Measurements from ENCODE around the gene ZNF358. TPM values are rescaled to one million over a fixed set of nuclear protein-coding genes. Genes with fewer than 3 reads are reported as not detected.
A peak's percentile ranks its signal among the peaks of the same experiment; 100 is the strongest.

ZNF358 gene
- 24.2 TPM for total RNA-seq

DNA sequence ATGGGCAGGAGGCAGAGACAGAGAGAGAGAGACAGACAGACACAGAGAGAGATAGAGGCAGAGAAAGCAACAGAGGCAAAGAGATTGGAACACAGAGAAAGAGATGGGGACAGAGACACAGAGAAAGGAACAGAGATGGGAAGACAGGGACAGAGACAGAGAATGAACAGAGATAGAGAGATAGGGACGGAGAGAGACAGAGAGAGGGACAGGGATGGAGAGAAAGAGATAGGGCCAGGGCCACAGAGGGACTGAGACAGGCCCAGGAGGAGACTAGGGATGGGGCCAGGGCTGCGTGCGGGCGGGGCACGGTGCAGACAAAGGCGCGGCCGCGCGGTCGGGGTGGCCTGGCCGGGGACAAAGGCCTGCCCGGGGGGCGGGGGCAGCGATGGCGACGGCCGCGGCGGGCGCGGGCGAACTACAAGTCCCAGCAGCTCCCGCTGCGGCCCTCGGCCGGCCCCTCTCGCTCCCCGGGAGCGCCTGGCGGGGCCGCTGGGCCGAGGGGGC is at the start of gene ZNF358:
Gene ZNF358, plus strand, starts transcription at position 459 of the 507 bp plus-strand sequence. CDS start 3,140 bp downstream, outside the sequence.
- peak; percentile 90 for DNase-seq

GRCh38 chr19:7467009-7467989 is 48.6 kb upstream of the ZNF358 start:
- no peak for DNase-seq

GRCh38 chr19:7468840-7469239 is 47.1 kb upstream of the ZNF358 start:
- no peak for DNase-seq

DNA sequence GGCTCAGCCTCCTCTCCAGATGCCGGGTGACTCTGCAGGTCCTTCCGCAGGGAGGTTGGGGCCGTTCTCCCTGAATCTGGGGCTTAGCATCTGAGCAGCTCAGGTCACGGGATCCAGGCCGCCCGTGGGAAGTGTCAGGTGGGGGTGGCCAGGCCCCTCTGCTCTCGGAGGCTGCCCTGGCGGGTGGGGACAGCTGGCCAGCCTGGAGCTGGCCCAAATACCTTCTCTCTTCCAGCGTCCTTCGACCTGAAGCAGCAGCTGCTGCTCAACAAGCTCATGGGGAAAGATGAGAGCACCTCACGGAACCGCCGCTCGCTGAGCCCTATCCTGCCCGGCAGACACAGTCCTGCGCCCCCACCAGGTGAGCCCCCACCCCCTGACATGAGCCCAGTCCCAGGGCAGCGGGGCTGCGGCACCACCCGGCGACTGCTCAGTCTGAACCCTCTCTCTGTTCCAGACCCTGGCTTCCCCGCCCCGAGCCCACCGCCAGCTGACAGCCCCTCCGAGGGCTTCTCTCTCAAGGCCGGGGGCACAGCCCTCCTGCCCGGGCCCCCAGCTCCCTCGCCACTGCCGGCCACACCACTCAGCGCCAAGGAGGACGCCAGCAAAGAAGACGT is 46.1 kb upstream of the ZNF358 start:
- peak; percentile 15 for DNase-seq

DNA sequence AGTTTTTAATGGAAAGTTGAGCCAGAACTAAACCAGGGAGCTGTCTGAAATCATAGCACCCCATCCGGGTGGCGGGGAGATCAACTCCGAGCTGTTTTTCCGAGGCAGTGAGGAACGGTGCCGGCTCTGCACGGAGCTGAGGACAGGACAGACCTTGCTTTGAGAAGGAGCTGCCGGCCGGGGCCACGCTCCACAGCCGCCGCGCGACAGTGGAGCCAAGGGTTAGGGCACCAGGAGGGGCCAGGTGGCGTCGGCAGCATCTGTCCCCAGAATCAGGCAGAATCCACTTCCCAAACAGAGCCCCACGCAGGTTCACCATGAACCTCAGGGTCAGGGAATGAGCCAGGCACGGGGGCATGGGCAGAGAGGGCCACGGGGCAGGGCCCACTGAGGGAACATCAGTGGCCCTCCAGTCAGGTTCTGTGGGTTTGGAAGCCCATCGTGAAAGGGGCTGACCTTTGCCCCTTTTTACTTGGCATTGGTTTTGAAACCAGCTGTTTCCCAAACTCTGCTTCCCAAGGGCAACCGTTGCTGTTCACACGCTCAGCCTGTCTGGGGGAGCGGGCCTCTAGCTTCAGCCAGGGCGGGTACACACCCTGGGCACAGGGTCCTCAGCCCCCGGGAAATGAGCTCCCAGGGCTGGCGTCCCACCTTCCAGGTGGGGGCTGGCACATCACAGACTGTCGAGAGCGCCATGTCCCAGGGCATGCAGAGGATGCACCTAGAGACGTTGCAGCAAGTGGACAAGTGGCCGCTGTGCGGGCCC is 45.2 kb upstream of the ZNF358 start:
- no peak for DNase-seq

GRCh38 chr19:7471696-7472615 is 43.9 kb upstream of the ZNF358 start:
- no peak for DNase-seq

DNA sequence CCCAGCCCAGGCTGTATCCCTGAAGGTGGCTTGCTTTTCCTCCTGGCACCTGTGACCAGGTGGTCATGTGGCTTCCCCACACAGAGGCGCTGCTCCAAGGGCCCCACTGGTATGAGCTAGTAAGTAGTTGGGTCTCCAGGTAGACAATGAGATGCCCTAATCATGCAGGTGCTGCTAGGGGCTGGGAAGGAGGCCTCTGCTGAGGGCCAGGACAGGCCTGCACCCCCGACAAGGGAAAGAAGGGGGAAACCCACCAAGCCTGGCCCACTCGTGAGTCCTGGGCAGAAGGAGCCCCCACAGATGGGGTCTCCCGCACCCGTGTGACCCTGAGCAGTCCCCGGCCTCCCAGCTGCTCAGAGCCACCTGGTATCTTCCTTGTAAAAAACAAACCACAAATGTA is 40.2 kb upstream of the ZNF358 start:
- no peak for DNase-seq

- DNase-seq, result no peak
These were observed 39.7 kb upstream of the ZNF358 start for GRCh38 chr19:7476241-7476640.

GRCh38 chr19:7476777-7477494 is 39.0 kb upstream of the ZNF358 start:
- DNase-seq, result no peak

- DNase-seq, result no peak
These were observed 38.1 kb upstream of the ZNF358 start for GRCh38 chr19:7477758-7478157.

GRCh38 chr19:7478173-7478842 is 37.6 kb upstream of the ZNF358 start:
- DNase-seq, result no peak

GRCh38 chr19:7478843-7479227 is 37.1 kb upstream of the ZNF358 start:
- no peak for DNase-seq

DNA sequence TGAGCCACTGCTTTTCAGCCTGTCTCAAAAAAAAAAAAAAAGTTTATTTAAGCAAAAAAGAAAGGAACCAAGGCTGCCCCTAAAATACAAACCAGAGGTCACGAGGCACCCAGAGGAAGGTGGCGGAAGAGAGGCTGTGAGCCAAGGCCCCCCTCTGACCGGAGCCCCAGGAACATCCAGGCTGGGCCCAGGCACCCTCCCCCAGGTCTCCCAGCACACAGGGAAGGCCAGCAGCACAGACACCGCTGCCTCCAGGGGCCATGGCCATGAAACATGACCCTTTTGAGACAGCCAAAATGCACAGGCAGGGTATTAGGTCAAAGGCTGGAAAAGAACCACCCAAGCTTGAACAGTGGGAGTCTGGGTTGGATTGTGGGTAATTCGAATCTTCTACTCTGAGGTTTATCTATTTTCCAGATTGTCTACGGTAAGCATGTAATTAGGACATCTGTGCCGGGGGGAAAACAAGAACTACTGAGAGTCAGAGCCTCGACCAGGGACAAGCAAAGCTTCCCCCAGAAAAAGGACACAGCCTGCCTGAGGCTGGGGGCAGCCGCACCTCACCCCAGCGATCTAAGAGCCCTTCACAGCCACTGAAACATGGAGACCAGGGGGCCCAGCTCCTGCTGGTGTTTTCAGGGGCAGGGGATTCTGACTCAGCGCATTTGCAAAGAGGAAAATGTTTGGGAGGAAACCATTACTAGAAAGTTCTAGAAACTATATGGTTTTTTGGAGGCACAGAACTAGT is 35.5 kb upstream of the ZNF358 start:
- DNase-seq, result no peak

DNA sequence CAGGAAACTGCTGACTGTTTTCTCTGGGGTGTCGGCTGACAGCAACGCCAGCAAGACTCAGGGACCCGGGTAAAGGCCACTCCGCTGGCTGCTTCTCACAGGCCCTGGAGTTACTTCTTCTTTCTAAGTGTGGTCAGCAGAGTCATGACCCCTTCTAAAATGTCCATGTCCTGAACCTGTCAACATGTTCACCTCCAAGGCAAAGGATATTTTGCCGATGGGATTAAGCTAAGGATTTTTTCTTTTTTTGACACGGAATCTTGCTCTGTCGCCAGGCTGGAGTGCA is 35.0 kb upstream of the ZNF358 start:
- DNase-seq, result no peak

GRCh38 chr19:7482584-7483439 is 33.1 kb upstream of the ZNF358 start:
- DNase-seq, result peak; percentile 56

DNA sequence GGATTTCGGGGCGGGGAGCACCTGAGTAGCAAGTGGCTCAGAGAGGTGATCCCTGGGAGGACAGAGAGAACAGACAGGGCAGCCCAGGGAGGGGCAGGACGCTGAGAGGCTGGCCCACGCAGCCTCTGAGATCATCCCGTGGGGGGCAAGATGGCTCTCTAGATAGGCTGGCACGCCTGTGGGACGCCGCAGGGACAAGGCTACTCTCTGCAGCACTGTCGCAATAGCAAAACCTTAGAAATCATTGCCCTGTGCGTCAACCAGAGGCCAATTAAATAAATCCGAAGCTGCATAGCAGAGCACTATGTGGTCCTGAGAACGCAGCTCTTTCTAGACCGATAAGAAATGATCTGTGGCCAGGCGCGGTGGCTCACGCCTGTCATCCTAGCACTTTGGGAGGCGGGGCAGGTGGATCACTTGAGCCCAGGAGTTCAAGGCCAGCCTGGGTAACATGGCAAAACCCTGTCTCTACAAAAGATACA is 32.1 kb upstream of the ZNF358 start:
- DNase-seq, result no peak

DNA sequence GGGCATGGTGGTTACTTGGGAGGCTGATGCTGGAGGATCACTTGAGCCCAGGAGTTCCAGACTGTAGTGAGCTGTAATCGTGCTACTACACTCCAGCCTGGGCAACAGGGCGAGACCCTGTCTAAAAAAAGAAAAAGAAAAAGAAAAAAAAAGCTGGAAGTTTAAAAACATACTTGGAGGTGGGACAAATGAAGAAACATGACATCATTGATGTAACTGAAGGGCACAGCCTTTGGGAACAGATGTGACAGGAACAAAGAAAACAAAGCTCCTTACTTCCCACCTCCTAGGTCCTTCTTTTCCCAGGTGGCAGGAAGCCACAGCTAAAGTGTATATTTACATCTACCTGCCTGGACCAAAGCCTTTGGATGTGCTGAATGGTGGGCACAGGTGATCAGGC is 29.0 kb upstream of the ZNF358 start:
- DNase-seq, result no peak

GRCh38 chr19:7488736-7489353 is 27.1 kb upstream of the ZNF358 start, which contains the start of gene PEX11G:
Gene PEX11G, minus strand, starts transcription at chr19:7489035. Its CDS starts 25 bp downstream, at chr19:7489010.
- DNase-seq, result peak; percentile 96
